HFFc6 (cell line): ENCODE data around the gene TREML2. TPM values are rescaled to one million over a fixed set of nuclear protein-coding genes. Genes with fewer than 3 reads are reported as not detected.
"Not testable (repeated sequence)": the region's sequence is repeated elsewhere in the genome, so short reads cannot be mapped to it uniquely, and the experiment has no call there.

Experiments
- DNase-seq: peaks from one replicate; pipeline ENCODE4 v3.0.0-alpha.2; 2018
- H3K27ac Mint-ChIP-seq: 2 replicates; pipeline ENCODE4 v1.8.0; 2020; ENCODE audit warnings: mild to moderate bottlenecking, mixed read lengths
- H3K27me3 Mint-ChIP-seq: 2 replicates; pipeline ENCODE4 v1.8.0; 2021; ENCODE audit warnings: mild to moderate bottlenecking, moderate library complexity, mixed read lengths; ENCODE audit not compliant: insufficient read depth
- H3K36me3 Mint-ChIP-seq: 2 replicates; pipeline ENCODE4 v1.8.0; 2021; ENCODE audit warnings: low read depth, mixed read lengths
- H3K4me1 Mint-ChIP-seq: 2 replicates; pipeline ENCODE4 v1.8.0; 2020; ENCODE audit warnings: low read depth, mixed read lengths
- H3K4me3 Mint-ChIP-seq: 2 replicates; pipeline ENCODE4 v1.8.0; 2020; ENCODE audit warnings: mild to moderate bottlenecking, moderate library complexity, mixed read lengths
- H3K9me3 Mint-ChIP-seq: 2 replicates; pipeline ENCODE4 v1.8.0; 2020; ENCODE audit warnings: mild to moderate bottlenecking, mixed read lengths
- CTCF ChIP-seq: fragments of 200-600 bp; sonication (generic); IDR thresholded peaks from 2 replicates; pipeline ENCODE4 v1.5.0; 2021; ENCODE audit warnings: antibody characterized with exemption, mild to moderate bottlenecking
- long read RNA-seq: library from polyadenylated mRNA; unstranded; transcript quantifications from one replicate; pipeline ENCODE4 v2.0.0, GENCODE V29; 2019
- total RNA-seq, 6 experiments: library from RNA; stranded (reverse); fragmentation: NEBNext Ultra II Directional; extraction: Animal tissue kit (Norgen Biotek cat#: 25700); gene quantifications; 2 replicates in 1 of 6; 3 replicates in 5 of 6; pipeline ENCODE4 v1.2.3, GENCODE V29; 2021

TREML2 gene
- total RNA-seq = not detected
- long read RNA-seq = 0 reads

GRCh38 chr6:41200901-41201763 lies at the start of gene TREML2:
TREML2 (minus strand) TSS chr6:41201149; CDS start chr6:41201008, 141 bp downstream.
- H3K27me3 Mint-ChIP-seq = peaks cover 33% of the 10 kb centered on the region
- no peak within 1 kb of the TSS for H3K4me3 Mint-ChIP-seq
- no peaks in the 10 kb centered on the region for H3K36me3 Mint-ChIP-seq
- H3K27ac Mint-ChIP-seq = no peak within 1 kb of the TSS
- no peaks in the 10 kb centered on the region for H3K4me1 Mint-ChIP-seq
- no peak for DNase-seq
- H3K9me3 Mint-ChIP-seq = no peaks in the 10 kb centered on the region
- no peak for TF ChIP-seq CTCF

- H3K36me3 Mint-ChIP-seq = no peaks in the 10 kb centered on the region
- no peaks in the 10 kb centered on the region for H3K4me1 Mint-ChIP-seq
- no peak overlapping the region for H3K4me3 Mint-ChIP-seq
- H3K9me3 Mint-ChIP-seq = peaks cover 5% of the 10 kb centered on the region; the same call in 1 of the 2 replicates
- H3K27me3 Mint-ChIP-seq = peaks cover 9% of the 10 kb centered on the region
- no peak overlapping the region for H3K27ac Mint-ChIP-seq
- TF ChIP-seq CTCF = no peak
- no peak for DNase-seq
Observed at GRCh38 chr6:41247882-41248705, 47.1 kb upstream of the TREML2 start.

- no peak overlapping the region for H3K27ac Mint-ChIP-seq
- DNase-seq = no peak
- no peak overlapping the region for H3K4me3 Mint-ChIP-seq
- no peaks in the 10 kb centered on the region for H3K4me1 Mint-ChIP-seq
- H3K9me3 Mint-ChIP-seq = peaks cover 5% of the 10 kb centered on the region; the same call in 1 of the 2 replicates
- no peaks in the 10 kb centered on the region for H3K36me3 Mint-ChIP-seq
- peaks cover 8% of the 10 kb centered on the region for H3K27me3 Mint-ChIP-seq
- TF ChIP-seq CTCF = no peak
Observed at GRCh38 chr6:41247288-41247865, 46.4 kb upstream of the TREML2 start.

GRCh38 chr6:41246529-41246928 lies 45.6 kb upstream of the TREML2 start:
- not testable (repeated sequence) for DNase-seq, H3K9me3 Mint-ChIP-seq, H3K36me3 Mint-ChIP-seq, H3K27me3 Mint-ChIP-seq, H3K27ac Mint-ChIP-seq, H3K4me3 Mint-ChIP-seq, H3K4me1 Mint-ChIP-seq

- Mint-ChIP-seq H3K27ac (no peak overlapping the region), H3K9me3 (no peaks in the 10 kb centered on the region), H3K4me1 (no peaks in the 10 kb centered on the region), H3K27me3 (peaks cover 18% of the 10 kb centered on the region), H3K4me3 (no peak overlapping the region), H3K36me3 (no peaks in the 10 kb centered on the region)
- no peak for TF ChIP-seq CTCF
- no peak for DNase-seq
Observed at GRCh38 chr6:41239467-41240159, 38.7 kb upstream of the TREML2 start.
